ENCODE data around the gene C16orf86. TPM values are rescaled to one million over a fixed set of nuclear protein-coding genes. Genes with fewer than 3 reads are reported as not detected.

Gene C16orf86
- total and polyA plus RNA-seq, 2 of the 8 experiments (the other 6 are each of a cell fraction or from before 2014, with no cell fraction given) = 1.4 to 2.3 TPM

DNA sequence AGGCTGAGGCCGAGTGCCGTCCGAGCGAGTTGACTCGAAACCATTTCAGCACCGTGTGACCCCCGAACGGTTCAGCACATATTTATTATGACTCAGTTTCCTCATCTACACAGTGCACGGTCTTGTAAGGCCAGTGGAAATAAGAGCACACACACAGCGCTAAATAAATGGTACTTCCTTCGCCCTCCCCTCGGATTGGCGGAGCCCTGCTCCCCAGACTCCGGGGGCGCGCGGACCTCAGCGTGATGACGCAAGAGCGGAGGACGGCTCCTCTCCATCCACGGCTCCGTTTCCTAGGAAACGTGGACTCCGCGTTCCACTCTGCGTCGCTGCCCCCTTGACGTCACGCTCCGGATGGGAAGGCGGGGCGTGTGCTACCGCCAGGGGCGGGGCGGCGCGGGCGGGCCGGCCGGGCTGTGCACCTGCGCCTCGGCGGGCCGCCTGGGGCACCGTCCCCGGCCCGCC lies 6.0 kb upstream of the C16orf86 start, which contains the start of gene PARD6A:
Gene PARD6A (plus strand): TSS at position 397 of the 465 bp plus-strand sequence. CDS start 79 bp downstream, outside the sequence.
- peak within 1 kb of the TSS; percentile 98 for H3K18ac ChIP-seq (ENCODE audit: extremely low read depth, low read length)
- H3K4me3 ChIP-seq (ENCODE audit: extremely low read depth in 1 of 4, insufficient read depth in 2 of 4, low read depth in 3 of 4, low read length in 4 of 4) = peak within 1 kb of the TSS; percentile 86 to 98 (median 89)
- H3K36me3 ChIP-seq (ENCODE audit: control insufficient read depth in 2 of 4, insufficient read depth in 4 of 4, low read length in 3 of 4) = peaks cover 0 to 4% (median 2%) of the 10 kb centered on the region in 4 experiments; a peak in 1 of 8 replicates
- H3K9me3 ChIP-seq (ENCODE audit: insufficient read depth in 2 of 2, low read depth in 1 of 2, low read length in 1 of 2) = no peaks in the 10 kb centered on the region
- H3K14ac ChIP-seq (ENCODE audit: insufficient read length) = no peak within 1 kb of the TSS
- peak; percentile 93 to 94 for DNase-seq (ENCODE audit: low read depth in 1 of 2, low spot score in 2 of 2)
- H3K4ac ChIP-seq (replicated peaks; ENCODE audit: insufficient read length, low read depth, low read length) = no peak within 1 kb of the TSS
- H4K8ac ChIP-seq (ENCODE audit: extremely low read depth, insufficient read depth, low read length) = peak within 1 kb of the TSS; percentile 85
- no peak within 1 kb of the TSS for H2BK20ac ChIP-seq (ENCODE audit: low read length)
- H4K20me1 ChIP-seq (replicated peaks in 1 of 2; ENCODE audit: control insufficient read depth in 1 of 2, insufficient read depth in 2 of 2, low read length in 2 of 2) = peaks cover 5 to 8% of the 10 kb centered on the region in 2 experiments
- peak within 1 kb of the TSS; percentile 90 for H3K56ac ChIP-seq (replicated peaks; ENCODE audit: insufficient read length, low read depth, low read length)
- POLR2A ChIA-PET (ENCODE audit: partially characterized antibody) = interaction anchor here (0.8 to 2.8 kb wide), 13 partner anchors 10 to 362 kb away, joined by 3 to 12 read pairs (median 4); partner anchors contain the start of genes CARMIL2, CTCF, DDX28 and DUS2
- H3K4me1 ChIP-seq (replicated peaks in 1 of 4; ENCODE audit: control insufficient read depth in 3 of 4, insufficient read depth in 4 of 4, low read length in 3 of 4) = peaks cover 0 to 18% (median 10%) of the 10 kb centered on the region in 4 experiments; a peak in 5 of 7 replicates
- peak within 1 kb of the TSS; percentile 77 for H4K5ac ChIP-seq (ENCODE audit: insufficient read length, low read depth, low read length)
- H3K4me2 ChIP-seq (ENCODE audit: insufficient read depth in 1 of 2, low read depth in 2 of 2, low read length in 2 of 2) = peak within 1 kb of the TSS; percentile 73 to 99
- H2BK15ac ChIP-seq (ENCODE audit: low read length) = peak within 1 kb of the TSS; percentile 96; the same call in 1 of the 2 replicates
- H2BK5ac ChIP-seq (ENCODE audit: low read depth, low read length) = peak within 1 kb of the TSS; percentile 44; the same call in 1 of the 2 replicates
- H2BK12ac ChIP-seq (ENCODE audit: low read depth, low read length) = no peak within 1 kb of the TSS
- no peaks in the 10 kb centered on the region for H3K79me2 ChIP-seq (ENCODE audit: control insufficient read depth in 1 of 2, insufficient read depth in 2 of 2, low read length in 2 of 2)
- peak within 1 kb of the TSS; percentile 98 for H2AFZ ChIP-seq (ENCODE audit: low read length)
- 0% methylated on average over 19 of the region's 48 CpGs; no CpG with 5 or more reads in 1 of the 2 experiments for WGBS, 2 experiments (ENCODE audit: extremely low coverage in 1 of 2, insufficient coverage in 1 of 2, insufficient read length in 1 of 2, insufficient replicate concordance in 2 of 2, low coverage in 1 of 2, low lambda C conversion rate in 2 of 2, missing lambda C conversion rate in 1 of 2)
- no peak within 1 kb of the TSS for H2AK5ac ChIP-seq (ENCODE audit: low read depth, low read length)
- peak within 1 kb of the TSS; percentile 85 for H4K91ac ChIP-seq (replicated peaks; ENCODE audit: insufficient read length, low read length)
- H3K23me2 ChIP-seq (ENCODE audit: low read depth, low read length) = peaks cover 16% of the 10 kb centered on the region
- peak within 1 kb of the TSS; percentile 81 for H3K27ac ChIP-seq (ENCODE audit: low read depth, low read length)
- H3K79me1 ChIP-seq (ENCODE audit: low read depth, low read length) = no peaks in the 10 kb centered on the region; the same call in 1 of the 2 replicates
- H3K27me3 ChIP-seq (replicated peaks in 1 of 4; ENCODE audit: control insufficient read depth in 3 of 4, extremely low read depth in 1 of 4, insufficient read depth in 3 of 4, low read length in 3 of 4) = peaks cover 0 to 2% (median 0%) of the 10 kb centered on the region in 4 experiments; a peak in 1 of 7 replicates
- no peak within 1 kb of the TSS for H2BK120ac ChIP-seq (replicated peaks; ENCODE audit: low read depth, low read length)
- CTCF ChIA-PET (ENCODE audit: partially characterized antibody) = interaction anchor here (0.7 to 13.7 kb wide), 7 partner anchors 12 to 147 kb away, joined by 3 to 202 read pairs (median 10); partner anchors contain the start of genes CARMIL2 and RIPOR1
- no peak within 1 kb of the TSS for H3K23ac ChIP-seq (ENCODE audit: insufficient read length)
- peak; percentile 24 for FAIRE-seq
- peak within 1 kb of the TSS; percentile 68 to 88 (median 73) for H3K9ac ChIP-seq (replicated peaks in 1 of 4; ENCODE audit: extremely low read depth in 1 of 4, low read depth in 3 of 4, low read length in 3 of 4)
- TF ChIP-seq POLR2AphosphoS5 (IDR thresholded peaks at IDR 0.05; ENCODE audit: low read depth, low read length) = peak; percentile 27; the same call in 1 of the 2 replicates
- no peak for TF ChIP-seq BRCA1 (IDR thresholded peaks at IDR 0.05; ENCODE audit: low read depth, low read length)
- TF ChIP-seq, protein P1, sequence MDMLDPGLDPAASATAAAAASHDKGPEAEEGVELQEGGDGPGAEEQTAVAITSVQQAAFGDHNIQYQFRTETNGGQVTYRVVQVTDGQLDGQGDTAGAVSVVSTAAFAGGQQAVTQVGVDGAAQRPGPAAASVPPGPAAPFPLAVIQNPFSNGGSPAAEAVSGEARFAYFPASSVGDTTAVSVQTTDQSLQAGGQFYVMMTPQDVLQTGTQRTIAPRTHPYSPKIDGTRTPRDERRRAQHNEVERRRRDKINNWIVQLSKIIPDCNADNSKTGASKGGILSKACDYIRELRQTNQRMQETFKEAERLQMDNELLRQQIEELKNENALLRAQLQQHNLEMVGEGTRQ (IDR thresholded peaks at IDR 0.05; ENCODE audit: low read length) = no peak
- TF ChIP-seq SIN3A (conservative IDR thresholded peaks at IDR 0.05 in 1 of 2, IDR thresholded peaks at IDR 0.05 in 1 of 2; ENCODE audit: low read depth in 1 of 2, low read length in 2 of 2) = peak; percentile 84 to 91; a peak in 3 of 4 replicates
- TF ChIP-seq, protein P2, sequence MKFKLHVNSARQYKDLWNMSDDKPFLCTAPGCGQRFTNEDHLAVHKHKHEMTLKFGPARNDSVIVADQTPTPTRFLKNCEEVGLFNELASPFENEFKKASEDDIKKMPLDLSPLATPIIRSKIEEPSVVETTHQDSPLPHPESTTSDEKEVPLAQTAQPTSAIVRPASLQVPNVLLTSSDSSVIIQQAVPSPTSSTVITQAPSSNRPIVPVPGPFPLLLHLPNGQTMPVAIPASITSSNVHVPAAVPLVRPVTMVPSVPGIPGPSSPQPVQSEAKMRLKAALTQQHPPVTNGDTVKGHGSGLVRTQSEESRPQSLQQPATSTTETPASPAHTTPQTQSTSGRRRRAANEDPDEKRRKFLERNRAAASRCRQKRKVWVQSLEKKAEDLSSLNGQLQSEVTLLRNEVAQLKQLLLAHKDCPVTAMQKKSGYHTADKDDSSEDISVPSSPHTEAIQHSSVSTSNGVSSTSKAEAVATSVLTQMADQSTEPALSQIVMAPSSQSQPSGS (IDR thresholded peaks at IDR 0.05; ENCODE audit: low read length) = peak; percentile 86
- TF ChIP-seq RAD21 (IDR thresholded peaks at IDR 0.05 in 1 of 2, conservative IDR thresholded peaks at IDR 0.05 in 1 of 2; ENCODE audit: low read depth in 2 of 2, low read length in 2 of 2) = no peak
- no peak for TF ChIP-seq POU5F1 (IDR thresholded peaks at IDR 0.05; ENCODE audit: low read depth, low read length)
- peak; percentile 64; the same call in 1 of the 2 replicates for TF ChIP-seq SRF (IDR thresholded peaks at IDR 0.05; ENCODE audit: low read depth, low read length)

Measured in H1 (cell line).